GM19025 (cell line): ENCODE measurements around the gene SMC3.
A peak's percentile ranks its signal among the peaks of the same experiment; 100 is the strongest.

Source experiments
- ATAC-seq: cut with Tn5 transposase; IDR thresholded peaks from one replicate; pipeline ENCODE4 v1.9.1; 2021; ENCODE audit warnings: mild to moderate bottlenecking, low read depth, moderate library complexity; ENCODE audit not compliant: unreplicated experiment

SMC3 gene

DNA sequence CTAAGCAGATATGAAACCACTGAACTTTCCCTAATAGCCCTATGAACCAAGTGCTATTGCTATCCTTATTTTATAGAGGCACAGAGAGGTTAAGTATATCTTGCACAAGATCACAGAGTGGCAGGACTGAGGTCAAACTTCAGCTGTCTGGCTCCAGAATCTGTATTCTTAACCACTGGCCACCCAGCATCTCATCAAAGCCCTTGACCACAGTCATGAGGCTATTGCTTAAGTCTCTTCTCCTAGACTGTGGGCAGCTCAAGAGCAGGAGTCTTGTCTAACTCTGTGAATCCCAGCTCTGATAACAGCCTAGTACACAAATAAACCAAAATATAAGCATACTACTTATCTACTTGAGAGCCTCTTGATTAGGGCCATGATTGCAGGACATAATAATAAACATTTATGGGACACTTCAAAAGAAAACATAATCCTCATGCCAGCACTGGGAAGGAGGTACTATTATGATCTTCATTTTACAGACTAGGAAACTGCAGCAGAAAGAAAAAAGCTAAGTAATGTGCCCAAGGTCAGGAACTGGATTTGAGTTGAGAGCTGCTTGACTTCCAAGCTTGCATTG lies 22.4 kb upstream of the SMC3 start:
- no peak for ATAC-seq

DNA sequence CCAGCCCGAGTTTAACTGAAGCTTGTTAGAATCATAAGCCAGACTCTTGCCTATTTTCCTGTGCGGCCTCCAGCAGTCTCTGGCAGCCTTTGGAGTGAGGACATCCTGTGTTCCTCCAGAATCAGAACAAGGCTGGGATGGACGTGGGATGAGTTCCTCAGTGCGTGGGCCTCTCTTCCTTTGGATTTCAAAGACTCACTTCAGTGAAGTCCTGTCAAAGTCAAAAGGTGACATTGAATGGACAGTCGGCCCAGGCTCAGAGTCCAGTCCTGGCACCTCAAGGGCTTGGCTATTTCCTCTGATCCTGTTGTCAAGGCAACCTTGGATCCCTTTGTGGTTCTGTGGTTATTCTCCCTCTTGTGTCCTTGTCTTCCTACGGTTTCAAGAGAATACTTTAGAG lies 21.4 kb upstream of the SMC3 start:
- no peak for ATAC-seq

DNA sequence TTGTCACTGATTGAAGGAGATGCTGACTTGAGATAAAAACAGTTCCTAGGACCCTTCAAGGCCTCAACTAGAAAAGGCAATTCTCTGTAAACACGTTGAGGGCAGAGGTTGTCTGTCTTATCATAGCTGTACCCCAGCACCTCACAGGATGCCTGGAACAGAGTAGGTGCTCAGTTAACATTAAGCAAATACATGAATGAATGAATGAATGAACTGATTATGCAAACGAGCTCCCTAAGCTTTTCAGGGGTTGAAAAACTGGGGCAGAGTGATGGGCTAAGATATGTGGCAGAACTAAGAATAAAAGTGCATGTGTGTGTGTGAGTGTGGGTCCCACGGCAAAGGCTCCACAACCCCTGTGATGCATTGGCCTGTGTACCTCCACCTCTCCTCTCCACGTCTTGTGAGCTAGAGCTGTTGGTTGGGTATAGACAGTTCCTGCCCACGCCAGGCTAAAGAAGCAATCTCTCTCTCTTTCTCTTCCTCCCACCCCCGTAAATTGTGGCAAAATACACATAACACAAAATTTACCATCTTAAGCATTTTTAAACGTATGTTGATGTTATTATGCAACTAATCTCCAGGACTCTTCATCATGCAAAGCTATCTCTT lies 20.9 kb upstream of the SMC3 start:
- ATAC-seq = no peak

DNA sequence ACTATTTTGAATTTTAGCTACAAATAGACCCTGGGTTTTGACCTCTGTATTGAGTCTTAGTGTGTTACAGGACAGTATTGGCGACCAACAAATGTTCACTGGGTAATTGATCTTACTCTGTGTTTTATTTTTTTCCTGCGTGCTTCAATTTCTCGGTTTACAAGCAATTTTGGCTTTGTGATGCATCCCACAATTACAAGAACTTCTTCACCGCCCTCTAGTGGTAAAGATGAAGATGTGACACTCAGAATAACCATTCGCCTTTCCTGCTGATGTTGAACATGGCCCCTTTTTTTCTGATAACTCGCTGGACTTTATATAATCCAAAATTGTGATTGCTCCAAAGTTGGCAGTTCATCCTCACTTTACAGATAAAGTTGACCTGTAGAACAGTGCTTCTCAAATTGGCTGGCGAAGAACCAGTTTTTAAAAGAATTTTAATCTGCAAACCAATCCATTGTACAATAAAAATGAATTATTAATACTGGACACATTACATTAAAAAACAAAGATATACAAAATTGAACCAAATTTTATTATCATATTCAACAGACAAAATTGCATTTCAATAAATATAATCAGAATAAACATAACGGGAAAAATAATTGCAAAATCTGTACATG lies 20.2 kb upstream of the SMC3 start:
- no peak for ATAC-seq

DNA sequence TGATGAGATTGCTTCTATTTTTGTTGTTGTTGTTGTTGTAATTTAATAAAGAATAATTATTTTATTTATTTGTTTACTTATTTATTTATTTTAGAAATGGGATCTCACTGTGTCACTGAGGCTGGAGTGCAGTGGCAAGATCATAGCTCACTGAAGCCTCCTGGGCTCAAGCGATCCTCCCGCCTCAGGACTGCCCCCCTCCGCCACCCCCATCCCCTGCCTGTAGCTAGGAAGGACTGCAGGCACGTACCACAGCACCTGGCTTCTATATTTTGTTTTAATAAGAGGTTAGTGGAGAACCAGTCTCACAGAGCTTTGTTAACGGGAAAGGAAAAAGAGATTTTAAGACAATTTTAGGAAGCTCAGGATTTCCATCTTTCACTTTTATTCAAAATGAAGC lies 19.5 kb upstream of the SMC3 start:
- ATAC-seq = no peak

DNA sequence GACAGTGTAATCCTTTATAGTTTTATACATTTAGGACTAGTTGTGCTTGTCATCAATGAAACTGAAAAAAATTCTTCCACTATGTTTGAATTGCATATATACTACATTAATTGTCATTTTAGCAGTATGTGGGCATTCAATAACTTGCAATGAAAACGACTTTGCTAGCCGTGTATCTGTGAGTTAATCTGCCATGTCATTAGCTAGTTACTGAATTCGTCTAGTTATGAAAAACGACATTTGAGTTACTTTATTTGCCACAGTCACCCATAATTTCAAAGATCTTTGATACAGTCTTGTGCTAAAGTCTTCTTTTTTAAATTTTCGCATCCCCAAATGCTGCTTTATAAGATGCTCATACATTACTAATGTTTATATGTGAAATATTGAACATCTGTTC lies 18.3 kb upstream of the SMC3 start:
- no peak for ATAC-seq

DNA sequence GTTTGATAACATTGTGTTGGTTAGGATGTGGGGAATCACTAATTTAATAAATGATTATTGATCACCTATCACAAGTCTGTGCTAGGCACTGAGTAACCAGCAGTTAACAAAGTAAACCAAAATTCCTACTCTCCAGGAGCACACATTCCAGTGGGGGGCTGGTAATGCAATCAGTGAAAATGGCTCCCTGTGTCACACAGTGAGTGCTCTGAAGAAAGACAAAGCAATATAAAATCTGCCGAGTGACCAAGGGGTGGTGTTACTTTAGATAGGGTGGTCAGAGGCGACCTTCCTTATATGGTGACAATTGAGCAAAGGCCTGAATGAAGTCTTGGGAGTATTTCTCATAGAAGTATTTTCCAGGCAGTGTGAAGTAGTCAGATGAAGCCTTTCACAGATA lies 13.6 kb upstream of the SMC3 start:
- no peak for ATAC-seq

DNA sequence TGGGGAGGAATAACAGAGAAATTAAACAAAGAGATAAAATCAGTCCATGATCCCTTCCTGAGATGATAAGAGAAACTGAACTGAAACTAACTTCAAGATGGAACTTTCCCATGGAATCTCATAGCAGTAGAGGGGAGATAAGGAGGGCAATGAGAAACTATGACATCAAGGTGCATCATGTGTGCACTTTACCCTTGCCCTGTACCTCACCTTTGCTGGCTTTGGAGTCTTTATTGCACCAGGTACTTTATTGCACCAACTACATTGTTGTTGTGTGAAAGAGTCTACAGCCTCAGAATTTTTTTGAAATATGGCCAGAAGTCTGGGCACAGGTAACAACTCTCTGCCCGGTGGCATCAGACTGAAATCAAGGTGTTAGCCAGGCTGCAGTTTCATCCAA lies 11.2 kb upstream of the SMC3 start:
- ATAC-seq = no peak

DNA sequence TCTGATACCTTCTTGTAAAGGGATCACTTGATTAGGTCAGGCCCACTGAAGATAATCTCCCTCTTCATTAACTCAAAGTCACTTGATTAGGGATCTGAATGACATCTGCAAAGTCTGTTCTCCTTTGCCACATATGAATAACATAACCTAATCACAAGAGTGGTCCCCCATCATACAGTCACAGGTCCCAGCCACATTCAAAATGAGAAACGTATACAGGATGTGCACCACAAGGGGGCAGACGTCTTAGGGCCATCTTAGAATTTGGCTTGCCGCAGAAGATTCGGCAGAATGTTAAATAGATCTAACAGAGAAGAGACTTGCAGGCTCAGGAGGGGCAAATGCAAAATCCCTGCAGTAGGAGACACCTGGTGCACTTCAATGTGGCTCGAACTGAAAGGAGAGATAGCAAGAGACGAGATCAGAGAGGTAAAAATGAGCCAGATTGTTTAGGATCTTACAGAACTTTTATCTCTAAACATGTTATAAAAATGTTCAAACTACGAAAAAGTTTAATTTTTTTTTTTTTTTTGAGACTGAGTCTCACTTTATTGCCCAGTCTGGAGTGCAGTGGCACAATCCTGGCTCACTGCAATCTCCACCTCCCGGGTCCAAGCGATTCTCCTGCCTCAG lies 10.4 kb upstream of the SMC3 start:
- no peak for ATAC-seq

DNA sequence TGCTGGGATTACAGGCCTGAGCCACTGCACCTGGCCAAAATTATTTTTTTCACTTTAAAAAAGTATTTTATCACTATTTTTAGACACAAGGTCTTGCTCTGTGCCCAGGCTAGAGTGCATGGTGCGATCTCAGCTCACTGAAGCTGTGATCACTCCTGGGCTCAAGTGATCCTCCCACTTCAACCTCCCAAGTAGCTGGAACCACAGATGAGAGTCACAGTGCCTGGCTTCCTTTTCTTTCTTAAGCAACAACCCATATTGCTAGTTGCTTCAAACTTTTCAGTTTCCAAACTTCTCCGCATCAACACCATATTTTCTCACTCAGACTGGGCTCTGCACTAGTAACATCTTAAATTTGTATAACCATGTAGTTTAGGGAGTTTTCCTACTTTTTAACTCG lies 9.5 kb upstream of the SMC3 start:
- no peak for ATAC-seq

DNA sequence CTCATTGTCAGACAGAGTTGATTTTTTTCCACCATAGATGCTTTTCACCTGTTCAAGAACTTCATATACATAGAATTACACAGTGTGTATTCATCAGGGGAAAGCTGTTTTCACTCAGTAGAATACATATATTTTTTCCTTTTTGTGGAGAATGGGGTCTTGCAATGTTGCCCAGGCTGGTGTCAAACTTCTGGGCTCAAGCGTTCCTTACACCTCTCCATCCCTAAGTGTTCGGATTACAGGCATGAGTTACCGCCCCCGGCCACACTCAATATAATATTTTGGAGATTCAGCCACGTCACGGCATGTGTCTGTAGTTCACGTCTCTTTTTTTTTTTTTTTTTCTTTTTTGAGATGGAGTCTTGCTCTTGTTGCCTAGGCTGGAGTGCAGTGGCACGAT lies 7.5 kb upstream of the SMC3 start:
- no peak for ATAC-seq

DNA sequence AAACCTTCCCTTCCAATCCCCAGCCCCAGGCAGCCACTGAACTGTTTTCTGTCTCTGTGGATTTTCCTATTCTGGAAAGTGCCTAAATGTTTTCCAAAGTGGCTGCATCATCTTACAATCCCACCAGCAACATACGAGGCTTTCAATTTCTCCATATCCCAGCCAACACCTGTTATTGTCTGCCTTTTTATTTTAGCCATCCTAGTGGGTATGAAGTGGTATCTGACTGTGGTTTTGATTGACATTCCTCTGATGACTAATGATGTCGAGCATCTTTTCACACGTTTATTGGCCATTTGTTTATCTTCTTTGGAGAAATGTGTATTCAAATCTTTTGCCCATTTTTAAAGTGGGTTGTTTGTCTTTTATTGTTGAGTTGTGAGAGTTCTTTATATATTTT lies 6.2 kb upstream of the SMC3 start:
- ATAC-seq = no peak

DNA sequence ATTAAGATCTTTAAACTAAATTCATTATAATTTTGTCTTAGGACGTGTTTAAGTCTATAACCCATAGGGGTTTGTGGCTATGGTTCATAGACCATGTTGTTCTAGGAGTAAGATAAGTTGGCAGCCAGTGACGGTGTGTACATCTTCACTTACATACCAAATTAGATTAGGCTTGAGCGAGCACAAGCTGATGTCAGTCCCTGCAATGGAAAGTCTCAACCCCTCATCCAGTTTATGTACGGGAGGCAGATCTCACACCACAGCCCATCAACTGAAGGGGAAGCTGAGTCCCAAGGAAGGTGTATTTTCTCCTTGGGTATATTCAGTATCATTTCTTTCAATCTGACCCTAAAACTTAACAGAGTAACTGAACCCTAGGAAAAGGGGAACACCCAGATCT lies 5.1 kb upstream of the SMC3 start:
- ATAC-seq = no peak

DNA sequence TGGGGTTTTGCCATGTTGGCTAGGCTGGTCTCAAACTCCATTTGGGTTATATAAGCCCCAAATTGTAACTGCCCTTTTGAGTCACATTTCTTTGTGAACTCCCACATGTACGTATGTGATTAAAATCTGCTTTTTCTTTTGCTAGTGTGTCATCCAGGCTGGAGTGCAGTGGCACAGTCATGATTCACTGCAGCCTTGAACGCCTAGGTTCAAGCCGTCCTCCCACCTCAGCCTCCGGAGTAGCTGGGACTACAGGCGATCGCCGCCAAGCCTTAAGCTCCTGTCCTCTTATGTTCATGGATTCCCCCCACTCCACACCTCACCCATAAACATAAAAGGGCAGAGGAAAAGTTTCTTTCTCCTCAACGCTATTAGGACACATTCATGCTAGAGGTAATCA lies 4.4 kb upstream of the SMC3 start:
- no peak for ATAC-seq

DNA sequence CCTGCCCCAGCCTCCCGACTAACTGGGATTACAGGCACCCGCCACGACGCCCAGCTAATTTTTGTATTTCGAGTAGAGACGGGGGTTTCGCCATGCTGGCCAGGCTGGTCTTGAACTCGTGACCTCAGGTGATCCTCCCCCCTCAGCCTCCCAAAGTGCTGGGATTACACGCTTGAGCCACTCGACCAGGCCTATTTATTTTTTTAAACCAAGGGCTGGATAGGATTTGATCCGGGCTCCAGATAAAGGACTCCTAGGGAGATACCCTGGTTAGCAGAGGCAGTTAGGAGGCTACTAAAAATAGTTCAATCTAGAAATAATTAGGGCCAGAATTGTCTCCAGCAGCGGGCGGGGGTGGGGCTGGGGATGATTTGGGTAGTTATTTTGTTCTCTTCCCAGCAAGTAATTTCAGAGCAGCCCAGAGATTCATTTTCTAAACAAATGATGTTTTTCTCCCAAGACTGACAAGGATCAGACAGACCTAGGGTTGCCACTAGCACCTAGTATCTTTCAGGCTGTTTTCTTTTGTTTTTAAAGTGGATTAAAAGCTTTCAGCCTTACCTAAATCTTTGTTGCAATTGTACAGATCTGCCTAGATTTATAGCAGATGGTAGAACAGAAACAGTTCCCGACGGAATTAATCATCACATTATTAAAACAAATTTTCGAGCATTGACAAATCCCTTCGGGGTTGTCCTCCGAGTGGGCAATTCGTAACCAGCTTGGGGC lies 859 bp upstream of the SMC3 start:
- ATAC-seq = no peak

DNA sequence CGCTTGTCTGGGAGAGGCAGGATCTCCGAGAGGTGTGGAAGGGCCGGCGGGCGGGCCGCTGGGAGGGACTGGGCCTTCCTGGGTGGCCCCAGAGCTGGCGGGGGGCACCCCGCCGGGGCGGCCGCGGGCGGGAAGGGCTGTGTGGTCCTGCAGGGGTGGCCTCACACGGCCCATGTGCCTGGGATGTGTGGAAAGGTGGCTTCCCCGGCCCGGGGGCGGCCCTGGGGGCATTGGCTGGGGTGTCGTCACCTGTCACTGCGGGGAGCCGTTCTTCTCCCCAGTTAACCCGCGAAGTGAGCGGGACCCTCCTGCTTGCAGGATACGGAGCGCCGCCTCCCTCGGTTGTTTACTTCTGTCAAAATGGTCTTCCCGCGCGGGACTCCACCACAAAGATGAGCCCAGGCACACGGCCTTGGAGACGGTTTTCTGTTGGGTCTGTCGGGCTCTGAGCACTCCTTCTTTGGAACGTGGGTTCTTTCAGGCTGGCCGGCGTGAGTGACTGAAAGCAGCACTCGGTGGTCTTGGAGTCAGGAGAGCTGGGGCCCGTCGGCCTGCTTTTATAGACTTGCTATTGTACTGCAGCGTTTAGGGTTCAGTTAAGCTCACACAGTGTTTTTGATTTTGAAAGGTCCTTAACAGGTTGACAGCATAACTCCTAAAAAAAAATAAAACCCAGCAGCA lies 700 bp downstream of the SMC3 start:
- ATAC-seq = peak; percentile 26

DNA sequence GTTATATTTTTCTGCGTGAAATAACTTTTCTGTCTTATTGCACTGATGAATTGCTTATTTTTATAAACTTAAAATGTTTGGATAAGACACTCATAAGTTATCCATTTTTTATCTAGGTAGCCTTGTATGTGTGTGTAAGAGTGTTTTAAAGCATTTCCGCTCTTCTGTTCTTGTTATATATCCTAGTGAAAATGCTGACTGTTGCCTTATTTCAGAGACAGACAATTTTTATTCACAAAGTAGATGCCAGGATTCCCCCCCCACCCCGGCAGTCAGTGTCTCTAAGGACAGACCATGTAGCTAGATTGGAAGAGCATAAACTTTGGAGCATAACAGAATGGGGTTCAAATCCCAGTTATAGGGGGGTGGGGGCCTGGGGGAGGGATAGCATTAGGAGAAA lies 1.6 kb downstream of the SMC3 start:
- no peak for ATAC-seq

DNA sequence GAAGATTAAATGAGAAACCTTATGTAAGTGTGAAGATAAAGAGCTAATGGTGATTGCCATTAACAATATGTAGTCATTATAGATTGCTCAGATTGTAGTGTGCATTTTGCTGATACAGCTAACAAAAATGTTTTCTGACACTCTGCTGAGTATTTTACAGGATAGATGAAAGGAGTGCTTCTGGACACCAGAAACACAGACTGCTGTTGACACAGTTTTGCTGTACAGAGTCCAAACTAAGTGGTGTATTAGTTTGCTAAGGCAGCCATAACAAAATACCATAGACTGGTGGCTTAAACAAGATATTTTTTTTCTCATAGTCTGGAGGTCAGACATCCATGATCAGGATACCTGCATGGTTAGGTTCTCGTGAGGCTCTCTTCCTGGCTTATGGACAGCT lies 2.2 kb downstream of the SMC3 start:
- no peak for ATAC-seq

DNA sequence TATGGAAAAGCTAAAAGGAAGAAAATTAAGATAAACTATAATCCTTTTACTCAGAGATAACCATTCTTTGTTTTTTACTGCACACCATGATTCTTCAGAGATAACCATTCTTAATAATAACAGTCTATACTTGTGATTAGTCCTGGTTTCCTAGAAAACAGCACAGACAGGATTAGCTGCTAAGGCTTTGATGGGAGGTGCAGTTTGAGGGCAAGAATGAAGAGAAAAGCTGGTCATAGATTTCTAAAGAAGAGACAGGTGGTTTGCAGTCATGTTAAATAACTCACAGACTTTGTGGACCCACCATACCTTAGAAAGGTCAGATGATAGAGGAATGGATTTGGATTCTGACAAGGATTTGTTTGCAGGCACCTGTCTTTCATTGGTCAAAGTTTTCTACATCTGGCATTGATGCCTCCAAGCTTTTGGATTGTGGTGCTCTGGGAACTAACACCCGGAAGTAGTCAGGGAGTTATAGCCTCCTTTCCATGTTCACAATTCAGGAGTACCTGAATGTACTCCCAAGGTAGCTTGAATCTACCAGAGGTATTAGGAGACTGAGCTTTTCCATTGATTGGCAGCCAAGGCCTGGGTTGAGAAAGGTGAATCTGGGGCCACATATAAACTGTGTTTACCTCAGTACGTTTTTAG lies 3.7 kb downstream of the SMC3 start:
- ATAC-seq = no peak

DNA sequence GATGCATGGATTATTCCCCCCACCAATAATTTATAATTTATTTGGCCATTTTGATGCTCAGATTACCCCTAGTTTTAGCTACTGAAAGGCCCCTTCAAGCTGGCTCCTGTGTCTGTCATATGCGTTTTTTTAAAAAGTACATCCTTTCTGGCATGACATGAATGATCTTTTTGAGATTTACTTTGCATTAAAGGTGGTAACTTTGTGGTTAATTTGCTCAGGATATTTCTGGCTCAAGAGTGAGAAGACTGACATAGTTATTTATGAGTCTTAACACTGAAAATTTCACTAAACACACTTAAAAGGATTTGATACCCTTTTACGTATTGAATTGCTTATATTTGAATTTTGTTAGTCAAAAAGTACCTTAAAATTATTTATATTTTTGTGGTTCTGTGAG lies 5.4 kb downstream of the SMC3 start:
- no peak for ATAC-seq
